Vagina (tissue), 2 donors: ENCODE measurements around the gene TPRN. TPM values are rescaled to one million over a fixed set of nuclear protein-coding genes. Genes with fewer than 3 reads are reported as not detected.

Source experiments
- DNase-seq, 2 donors: peaks; one replicate each; pipeline ENCODE4 v3.0.0-alpha.2; 2017; ENCODE audit errors: extremely low spot score in 2 of 2
- H3K27ac ChIP-seq: fragments of 200-600 bp; sonication (generic); one replicate; pipeline ENCODE4 v1.5.1; 2019
- H3K27me3 ChIP-seq: fragments of 200-600 bp; sonication (generic); one replicate; pipeline ENCODE4 v1.5.1; 2019
- H3K36me3 ChIP-seq, 2 donors: fragments of 200-600 bp; sonication (generic); one replicate each; pipeline ENCODE4 v1.5.1; 2017 to 2019
- H3K4me1 ChIP-seq: fragments of 200-600 bp; sonication (generic); one replicate; pipeline ENCODE4 v1.5.1; 2019
- H3K4me3 ChIP-seq, 2 donors: fragments of 200-600 bp; sonication (generic); 1 replicate in 1 of 2; 2 replicates in 1 of 2; pipeline ENCODE4 v1.5.1; 2016 to 2019
- H3K9me3 ChIP-seq: fragments of 200-600 bp; sonication (generic); one replicate; pipeline ENCODE4 v1.5.1; 2019
- POLR2A ChIP-seq, 2 donors: fragments of 450-650 bp; IDR thresholded peaks; one replicate each; pipeline ENCODE4 v1.6.1; 2017; ENCODE audit warnings: antibody characterized with exemption in 2 of 2, mild to moderate bottlenecking in 2 of 2, moderate library complexity in 2 of 2
- POLR2AphosphoS5 ChIP-seq, 2 donors: sonication (generic); formaldehyde crosslinking; IDR thresholded peaks; one replicate each; pipeline ENCODE4 v1.9.0; 2017; ENCODE audit warnings: antibody characterized with exemption in 2 of 2, mild to moderate bottlenecking in 2 of 2, low read depth in 1 of 2; ENCODE audit not compliant: insufficient read depth in 1 of 2
- intact Hi-C: fragments of 100-400 bp; cut with DNase I; formaldehyde crosslinking; loops from one replicate; pipeline ENCODE4 v1.15.1; 2023
- total RNA-seq: library from RNA; depleted of rRNA; stranded (reverse); fragments of >200 nt; gene quantifications from one replicate; pipeline ENCODE4 v1.2.3, GENCODE V29; 2016
- TF ChIP-seq, protein P1 (sequence below), 3 experiments: fragments of 450-650 bp in 2 of 3; fragments of 200-600 bp in 1 of 3; sonication (generic) in 1 of 3; IDR thresholded peaks; one replicate each; pipeline ENCODE4 v1.5.1; 2017 to 2019; ENCODE audit warnings: antibody characterized with exemption in 3 of 3, mild to moderate bottlenecking in 2 of 3, moderate library complexity in 2 of 3

The TPRN gene
- total RNA-seq, 1 donor from 2014 or later: 6.9 TPM

DNA sequence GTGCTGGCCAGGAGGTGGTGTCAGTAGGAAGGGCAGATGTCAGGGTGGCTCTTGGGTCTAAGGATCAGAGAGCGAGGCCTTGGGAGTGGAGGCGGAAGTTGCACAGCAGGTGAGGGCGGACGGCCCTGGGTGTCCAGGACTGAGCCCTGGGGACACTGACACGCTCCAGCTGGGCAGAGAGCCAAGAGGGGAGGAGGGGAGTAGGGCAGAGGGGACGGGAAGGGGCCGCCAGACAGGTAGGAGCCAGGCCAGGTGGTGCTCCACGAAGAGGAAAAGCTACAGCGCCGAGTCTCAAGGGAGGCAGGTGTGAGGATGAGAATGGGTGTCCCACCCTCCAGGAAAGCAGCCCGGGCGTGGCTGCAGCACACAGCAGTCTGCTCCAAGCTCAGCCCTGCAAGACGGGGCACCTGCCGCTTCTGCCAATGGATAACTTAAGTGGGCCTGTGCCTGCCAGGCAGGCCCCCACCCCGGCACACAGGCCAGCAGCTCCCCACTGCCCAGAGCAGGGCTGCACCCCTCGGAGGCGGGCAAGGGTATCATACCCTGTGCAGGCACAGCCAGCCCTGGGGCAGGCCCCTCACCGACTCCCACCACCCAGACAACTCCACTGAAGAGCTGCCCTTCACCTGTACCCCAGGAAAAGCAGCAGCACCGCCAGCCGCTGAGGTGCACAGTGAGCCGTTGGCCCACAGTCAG is 4.9 kb downstream of the TPRN start:
- Histone ChIP-seq H3K9me3 (no peaks in the 10 kb centered on the region), H3K27me3 (no peaks in the 10 kb centered on the region), H3K27ac (no peak overlapping the region), H3K36me3 (peaks cover 0 to 2% of the 10 kb centered on the region in 2 donors), H3K4me1 (peaks cover 64% of the 10 kb centered on the region), H3K4me3 (no peak overlapping the region)
- no peak for DNase-seq
- intact Hi-C loops: no loop called here
- TF ChIP-seq POLR2AphosphoS5 (IDR thresholded peaks at IDR 0.05; ENCODE audit: insufficient read depth in 1 of 2, low read depth in 1 of 2) (no peak), POLR2A (IDR thresholded peaks at IDR 0.05) (no peak)
- TF ChIP-seq, protein P1, sequence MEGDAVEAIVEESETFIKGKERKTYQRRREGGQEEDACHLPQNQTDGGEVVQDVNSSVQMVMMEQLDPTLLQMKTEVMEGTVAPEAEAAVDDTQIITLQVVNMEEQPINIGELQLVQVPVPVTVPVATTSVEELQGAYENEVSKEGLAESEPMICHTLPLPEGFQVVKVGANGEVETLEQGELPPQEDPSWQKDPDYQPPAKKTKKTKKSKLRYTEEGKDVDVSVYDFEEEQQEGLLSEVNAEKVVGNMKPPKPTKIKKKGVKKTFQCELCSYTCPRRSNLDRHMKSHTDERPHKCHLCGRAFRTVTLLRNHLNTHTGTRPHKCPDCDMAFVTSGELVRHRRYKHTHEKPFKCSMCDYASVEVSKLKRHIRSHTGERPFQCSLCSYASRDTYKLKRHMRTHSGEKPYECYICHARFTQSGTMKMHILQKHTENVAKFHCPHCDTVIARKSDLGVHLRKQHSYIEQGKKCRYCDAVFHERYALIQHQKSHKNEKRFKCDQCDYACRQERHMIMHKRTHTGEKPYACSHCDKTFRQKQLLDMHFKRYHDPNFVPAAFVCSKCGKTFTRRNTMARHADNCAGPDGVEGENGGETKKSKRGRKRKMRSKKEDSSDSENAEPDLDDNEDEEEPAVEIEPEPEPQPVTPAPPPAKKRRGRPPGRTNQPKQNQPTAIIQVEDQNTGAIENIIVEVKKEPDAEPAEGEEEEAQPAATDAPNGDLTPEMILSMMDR (IDR thresholded peaks at IDR 0.05): no peak

DNA sequence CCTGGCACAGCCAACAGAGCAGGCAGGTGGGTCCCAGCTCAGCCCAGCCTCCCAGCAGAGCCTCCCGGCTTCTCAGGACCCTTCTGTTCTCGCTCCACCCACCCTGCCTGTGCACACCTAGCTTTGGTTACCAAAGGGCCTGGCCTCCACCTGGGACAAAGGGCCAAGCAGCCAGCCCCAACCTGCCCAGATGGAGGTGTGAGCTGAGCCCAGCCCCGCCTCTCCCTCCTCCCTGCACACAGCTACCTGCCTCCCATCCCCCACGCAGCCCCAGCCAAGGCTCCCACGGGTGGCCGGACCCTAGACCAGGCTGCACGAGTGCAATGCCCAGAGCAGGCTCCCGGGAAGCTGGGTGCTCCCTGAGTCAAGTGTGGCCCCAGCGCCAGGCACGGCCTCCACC is 5.6 kb downstream of the TPRN start:
- peaks cover 71% of the 10 kb centered on the region for H3K4me1 ChIP-seq
- no peak overlapping the region for H3K4me3 ChIP-seq

GRCh38 chr9:137194388-137194787 is 6.2 kb downstream of the TPRN start:
- Histone ChIP-seq H3K27ac (no peak overlapping the region), H3K4me3 (no peak overlapping the region), H3K36me3 (peaks cover 0 to 10% of the 10 kb centered on the region in 2 donors), H3K4me1 (peaks cover 72% of the 10 kb centered on the region), H3K27me3 (no peaks in the 10 kb centered on the region), H3K9me3 (no peaks in the 10 kb centered on the region)
- TF ChIP-seq POLR2A (IDR thresholded peaks at IDR 0.05) (no peak), POLR2AphosphoS5 (IDR thresholded peaks at IDR 0.05; ENCODE audit: insufficient read depth in 1 of 2, low read depth in 1 of 2) (no peak)
- TF ChIP-seq, protein P1 (IDR thresholded peaks at IDR 0.05): no peak
- intact Hi-C loops: loop anchor here (5.0 kb wide), 1 partner anchor 33 kb away; the partner anchor contains the start of genes CYSRT1 and RNF224
- DNase-seq: no peak

More for the DNA sequence above, 5.6 kb downstream of the TPRN start:
- Histone ChIP-seq H3K36me3 (peaks cover 0 to 10% of the 10 kb centered on the region in 2 donors), H3K9me3 (no peaks in the 10 kb centered on the region), H3K27me3 (no peaks in the 10 kb centered on the region), H3K27ac (no peak overlapping the region)
- no peak for DNase-seq
- intact Hi-C loops: loop anchor here (5.0 kb wide), 1 partner anchor 32 kb away; the partner anchor contains the start of genes CYSRT1 and RNF224
- TF ChIP-seq, protein P1 (IDR thresholded peaks at IDR 0.05): no peak
- TF ChIP-seq POLR2A (IDR thresholded peaks at IDR 0.05): no peak
- TF ChIP-seq POLR2AphosphoS5 (IDR thresholded peaks at IDR 0.05; ENCODE audit: insufficient read depth in 1 of 2, low read depth in 1 of 2): no peak

GRCh38 chr9:137193771-137194170 is 6.8 kb downstream of the TPRN start:
- H3K27ac ChIP-seq: no peak overlapping the region
- no peaks in the 10 kb centered on the region for H3K27me3 ChIP-seq
- H3K36me3 ChIP-seq: peaks cover 0 to 10% of the 10 kb centered on the region in 2 donors
- TF ChIP-seq POLR2A (IDR thresholded peaks at IDR 0.05) (no peak), POLR2AphosphoS5 (IDR thresholded peaks at IDR 0.05; ENCODE audit: insufficient read depth in 1 of 2, low read depth in 1 of 2) (no peak)
- TF ChIP-seq, protein P1 (IDR thresholded peaks at IDR 0.05): no peak
- H3K4me1 ChIP-seq: peaks cover 69% of the 10 kb centered on the region
- no peak for DNase-seq
- no peaks in the 10 kb centered on the region for H3K9me3 ChIP-seq
- intact Hi-C loops: loop anchor here (5.0 kb wide), 1 partner anchor 34 kb away; the partner anchor contains the start of genes CYSRT1 and RNF224
- H3K4me3 ChIP-seq: no peak overlapping the region

DNA sequence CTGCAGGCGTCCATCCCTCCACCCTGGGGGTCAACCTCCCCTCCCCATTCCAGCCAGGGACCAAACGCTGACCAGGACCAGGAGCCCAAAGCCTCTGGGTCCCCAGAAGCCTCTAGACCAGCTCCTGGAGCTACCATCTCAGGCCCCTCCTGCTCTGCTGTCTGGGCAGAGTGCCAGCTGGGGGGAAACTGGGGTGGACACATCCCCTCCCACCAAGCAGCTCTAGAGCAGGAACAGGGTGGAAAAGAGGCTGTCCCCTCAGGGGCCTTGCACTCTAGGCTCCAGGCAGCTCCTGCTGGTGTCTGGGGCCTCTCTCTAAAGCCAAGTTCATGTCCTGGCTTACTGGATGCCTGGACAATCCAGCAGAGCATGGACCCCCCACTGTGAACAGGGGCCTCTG is 7.7 kb downstream of the TPRN start:
- Histone ChIP-seq H3K4me1 (peaks cover 61% of the 10 kb centered on the region), H3K4me3 (no peak overlapping the region)
- DNase-seq: no peak

More for the DNA sequence above, 7.7 kb downstream of the TPRN start:
- intact Hi-C loops: loop anchor here (5.0 kb wide), 1 partner anchor 34 kb away; the partner anchor contains the start of genes CYSRT1 and RNF224
- no peak for TF ChIP-seq POLR2A (IDR thresholded peaks at IDR 0.05)
- no peak for TF ChIP-seq POLR2AphosphoS5 (IDR thresholded peaks at IDR 0.05; ENCODE audit: insufficient read depth in 1 of 2, low read depth in 1 of 2)
- TF ChIP-seq, protein P1 (IDR thresholded peaks at IDR 0.05): no peak
- no peaks in the 10 kb centered on the region for H3K9me3 ChIP-seq
- no peak overlapping the region for H3K27ac ChIP-seq
- no peaks in the 10 kb centered on the region for H3K27me3 ChIP-seq
- H3K36me3 ChIP-seq: peaks cover 0 to 10% of the 10 kb centered on the region in 2 donors
